22Rv1 (cell line): ENCODE measurements around the gene CD300LD.

Experiments
- ZFX ChIP-seq: fragments of 450-650 bp; IDR thresholded peaks from 2 replicates; pipeline ENCODE4 v1.6.1; 2017; ENCODE audit warnings: antibody characterized with exemption, borderline replicate concordance
- TF ChIP-seq, protein P1 (sequence below): fragments of 450-650 bp; IDR thresholded peaks from 2 replicates; pipeline ENCODE4 v1.5.1; 2017; ENCODE audit warnings: mild to moderate bottlenecking

DNA sequence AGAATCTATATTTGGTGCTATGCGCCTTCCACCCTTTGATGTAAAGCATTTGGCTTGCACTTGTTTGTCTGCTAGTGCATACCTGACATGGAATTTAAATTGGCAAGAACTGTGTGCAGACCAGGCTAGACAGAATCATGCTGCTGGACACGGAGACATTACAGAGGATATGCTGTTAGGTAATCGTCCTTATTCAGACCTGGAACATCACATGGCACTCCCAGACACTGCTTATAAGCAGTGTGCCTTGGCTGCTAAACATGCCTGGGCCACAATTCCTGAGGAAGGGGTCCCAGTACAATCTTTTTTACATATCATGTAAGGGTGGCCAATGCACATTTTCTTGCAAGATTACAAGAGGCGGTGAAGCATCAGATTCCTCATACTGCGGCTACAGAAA, 6.4 kb downstream of the CD300LD start:
- TF ChIP-seq, protein P1, sequence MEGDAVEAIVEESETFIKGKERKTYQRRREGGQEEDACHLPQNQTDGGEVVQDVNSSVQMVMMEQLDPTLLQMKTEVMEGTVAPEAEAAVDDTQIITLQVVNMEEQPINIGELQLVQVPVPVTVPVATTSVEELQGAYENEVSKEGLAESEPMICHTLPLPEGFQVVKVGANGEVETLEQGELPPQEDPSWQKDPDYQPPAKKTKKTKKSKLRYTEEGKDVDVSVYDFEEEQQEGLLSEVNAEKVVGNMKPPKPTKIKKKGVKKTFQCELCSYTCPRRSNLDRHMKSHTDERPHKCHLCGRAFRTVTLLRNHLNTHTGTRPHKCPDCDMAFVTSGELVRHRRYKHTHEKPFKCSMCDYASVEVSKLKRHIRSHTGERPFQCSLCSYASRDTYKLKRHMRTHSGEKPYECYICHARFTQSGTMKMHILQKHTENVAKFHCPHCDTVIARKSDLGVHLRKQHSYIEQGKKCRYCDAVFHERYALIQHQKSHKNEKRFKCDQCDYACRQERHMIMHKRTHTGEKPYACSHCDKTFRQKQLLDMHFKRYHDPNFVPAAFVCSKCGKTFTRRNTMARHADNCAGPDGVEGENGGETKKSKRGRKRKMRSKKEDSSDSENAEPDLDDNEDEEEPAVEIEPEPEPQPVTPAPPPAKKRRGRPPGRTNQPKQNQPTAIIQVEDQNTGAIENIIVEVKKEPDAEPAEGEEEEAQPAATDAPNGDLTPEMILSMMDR, result no peak
- TF ChIP-seq ZFX, result no peak
